G401.6 (cell line): ENCODE measurements around the gene OR1J1.

Source experiments
- FAIRE-seq: peaks from 2 replicates; lab custom pipeline; 2012; peaks lifted over from hg19 to GRCh38; lab: Jason Lieb, UNC

Gene OR1J1

GRCh38 chr9:122477826-122478225 is at the start of gene OR1J1:
Gene OR1J1 (minus strand): TSS chr9:122477926. CDS start chr9:122477926, 0 bp downstream.
- FAIRE-seq = no peak

- FAIRE-seq = no peak
Measured at GRCh38 chr9:122527193-122527592, 49.5 kb upstream of the OR1J1 start, which contains the start of gene OR1N1. Gene OR1N1 (minus strand): TSS chr9:122527293. CDS start chr9:122527293, 0 bp downstream.

- FAIRE-seq = no peak
Measured at GRCh38 chr9:122526602-122527001, 48.9 kb upstream of the OR1J1 start.

- FAIRE-seq = no peak
Measured at GRCh38 chr9:122519376-122519775, 41.6 kb upstream of the OR1J1 start.

- no peak for FAIRE-seq
Measured at GRCh38 chr9:122518841-122519240, 41.1 kb upstream of the OR1J1 start, which contains the start of gene OR1J4. Gene OR1J4 (plus strand): TSS chr9:122519141. CDS start chr9:122519141, 0 bp downstream.

- FAIRE-seq = no peak
Measured at GRCh38 chr9:122518226-122518625, 40.5 kb upstream of the OR1J1 start.

- no peak for FAIRE-seq
Measured at GRCh38 chr9:122510502-122510901, 32.8 kb upstream of the OR1J1 start, which contains the start of gene OR1J2. Gene OR1J2 (plus strand): TSS chr9:122510802. CDS start chr9:122510802, 0 bp downstream.

- FAIRE-seq = no peak
Measured at GRCh38 chr9:122506964-122507363, 29.2 kb upstream of the OR1J1 start.

GRCh38 chr9:122498883-122499288 is 21.2 kb upstream of the OR1J1 start:
- no peak for FAIRE-seq

GRCh38 chr9:122479062-122479461 is 1.3 kb upstream of the OR1J1 start:
- FAIRE-seq = no peak

- FAIRE-seq = no peak
Measured at GRCh38 chr9:122477346-122477745, 380 bp downstream of the OR1J1 start.

- FAIRE-seq = no peak
Measured at GRCh38 chr9:122475717-122476116, 2.0 kb downstream of the OR1J1 start.

GRCh38 chr9:122474561-122474960 is 3.2 kb downstream of the OR1J1 start:
- no peak for FAIRE-seq

GRCh38 chr9:122468735-122469134 is 9.0 kb downstream of the OR1J1 start:
- FAIRE-seq = no peak

GRCh38 chr9:122466456-122466855 is 11.3 kb downstream of the OR1J1 start:
- FAIRE-seq = no peak

- peak; percentile 83 for FAIRE-seq
Measured at GRCh38 chr9:122464633-122465567, 12.8 kb downstream of the OR1J1 start.

- FAIRE-seq = no peak
Measured at GRCh38 chr9:122463828-122464632, 13.7 kb downstream of the OR1J1 start.

- FAIRE-seq = peak; percentile 33
Measured at GRCh38 chr9:122457787-122458186, 19.9 kb downstream of the OR1J1 start.

- FAIRE-seq = no peak
Measured at GRCh38 chr9:122456123-122456522, 21.6 kb downstream of the OR1J1 start.

GRCh38 chr9:122453677-122454135 is 24.0 kb downstream of the OR1J1 start:
- FAIRE-seq = no peak

GRCh38 chr9:122446819-122447484 is 30.8 kb downstream of the OR1J1 start:
- FAIRE-seq = no peak

GRCh38 chr9:122445155-122445749 is 32.5 kb downstream of the OR1J1 start:
- no peak for FAIRE-seq
